Measurements from ENCODE around the gene PPP1R1A.

Gene PPP1R1A, protein sequence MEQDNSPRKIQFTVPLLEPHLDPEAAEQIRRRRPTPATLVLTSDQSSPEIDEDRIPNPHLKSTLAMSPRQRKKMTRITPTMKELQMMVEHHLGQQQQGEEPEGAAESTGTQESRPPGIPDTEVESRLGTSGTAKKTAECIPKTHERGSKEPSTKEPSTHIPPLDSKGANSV

DNA sequence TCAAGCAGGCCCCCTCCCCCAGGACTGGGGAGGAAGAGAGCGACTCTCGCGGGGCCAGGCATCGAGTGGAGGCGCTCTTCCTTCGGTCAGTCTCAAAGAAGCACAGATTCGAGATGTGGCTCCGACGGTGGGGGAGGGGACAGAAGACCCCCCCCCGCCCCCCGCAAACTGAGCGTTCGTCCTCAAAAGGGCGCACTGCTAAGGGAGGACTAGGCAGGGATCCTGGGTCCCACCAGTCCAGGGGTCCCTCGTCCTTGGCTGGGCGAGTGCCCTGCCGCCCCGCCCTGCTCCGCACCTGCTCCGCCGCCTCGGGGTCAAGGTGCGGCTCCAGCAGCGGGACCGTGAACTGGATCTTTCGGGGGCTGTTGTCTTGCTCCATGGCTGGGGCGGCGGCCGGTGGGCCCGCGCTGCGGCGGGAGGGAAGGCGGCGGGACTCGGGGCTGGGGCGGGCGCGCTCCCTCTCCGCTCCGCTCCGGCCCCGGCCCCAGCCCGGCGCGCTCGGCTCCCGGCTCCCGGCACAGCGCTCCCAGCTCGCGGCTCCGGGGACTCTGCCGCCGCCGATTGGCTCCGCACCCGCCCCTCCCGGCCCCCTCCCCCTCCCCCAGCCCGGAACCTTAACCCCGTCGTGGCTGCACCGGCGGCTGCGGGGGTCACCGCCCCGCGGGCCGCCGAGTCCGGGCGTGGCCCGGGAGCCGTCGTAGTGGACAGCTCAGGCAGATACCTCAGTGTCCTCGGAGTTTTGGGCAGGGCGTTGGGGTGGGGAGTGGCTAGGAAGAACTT is at the start of gene PPP1R1A:
TSS of gene PPP1R1A (minus strand) at position 550 of the 780 bp plus-strand sequence. CDS start at position 379, 171 bp downstream.
- Histone ChIP-seq H3K9ac (ENCODE audit: low read depth, low read length) (peak within 1 kb of the TSS; percentile 45), H3K27me3 (ENCODE audit: insufficient read depth, low read length) (peaks cover 63% of the 10 kb centered on the region), H3K9me3 (ENCODE audit: insufficient read depth, low read depth, low read length) (no peaks in the 10 kb centered on the region)

DNA sequence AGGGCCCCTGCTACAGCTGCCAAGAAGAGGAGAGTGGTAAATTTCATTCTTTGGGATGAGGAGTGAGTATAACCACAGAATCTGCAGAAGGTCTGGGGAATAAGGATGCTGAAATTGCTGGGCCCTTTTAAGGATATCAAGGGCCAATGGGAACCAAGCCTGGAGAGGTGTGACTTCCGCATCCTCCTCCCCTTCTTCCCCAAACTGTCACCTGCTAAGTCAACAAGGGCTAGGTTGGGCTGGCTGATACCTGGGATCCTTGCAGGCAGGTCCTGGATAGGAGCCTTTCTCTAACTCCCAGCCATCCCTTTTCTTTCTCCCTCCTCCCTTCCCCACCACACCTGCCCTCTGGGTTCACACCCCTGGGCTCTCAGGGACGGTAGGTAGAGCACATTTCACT is 46.3 kb upstream of the PPP1R1A start, which contains the start of gene LACRT:
TSS of gene LACRT (minus strand) at position 101 of the 400 bp plus-strand sequence. CDS start at position 47, 54 bp downstream.
- Histone ChIP-seq H3K36me3 (ENCODE audit: insufficient read depth, low read depth, low read length) (no peaks in the 10 kb centered on the region), H3K4me1 (ENCODE audit: insufficient read depth, low read length) (no peaks in the 10 kb centered on the region), H3K27ac (ENCODE audit: low read length) (no peak within 1 kb of the TSS), H3K9ac (ENCODE audit: low read depth, low read length) (no peak within 1 kb of the TSS), H3K4me3 (ENCODE audit: low read length) (no peak within 1 kb of the TSS), H3K9me3 (ENCODE audit: insufficient read depth, low read depth, low read length) (no peaks in the 10 kb centered on the region), H3K27me3 (ENCODE audit: insufficient read depth, low read length) (no peaks in the 10 kb centered on the region; the same call in 1 of the 2 replicates)

More for the DNA sequence above, at the start of gene PPP1R1A:
- H3K4me3 ChIP-seq (ENCODE audit: low read length): peak within 1 kb of the TSS; percentile 80
- no peak within 1 kb of the TSS for H3K27ac ChIP-seq (ENCODE audit: low read length)
- H3K4me1 ChIP-seq (ENCODE audit: insufficient read depth, low read length): peaks cover 12% of the 10 kb centered on the region; the same call in 1 of the 2 replicates
- H3K36me3 ChIP-seq (ENCODE audit: insufficient read depth, low read depth, low read length): no peaks in the 10 kb centered on the region

DNA sequence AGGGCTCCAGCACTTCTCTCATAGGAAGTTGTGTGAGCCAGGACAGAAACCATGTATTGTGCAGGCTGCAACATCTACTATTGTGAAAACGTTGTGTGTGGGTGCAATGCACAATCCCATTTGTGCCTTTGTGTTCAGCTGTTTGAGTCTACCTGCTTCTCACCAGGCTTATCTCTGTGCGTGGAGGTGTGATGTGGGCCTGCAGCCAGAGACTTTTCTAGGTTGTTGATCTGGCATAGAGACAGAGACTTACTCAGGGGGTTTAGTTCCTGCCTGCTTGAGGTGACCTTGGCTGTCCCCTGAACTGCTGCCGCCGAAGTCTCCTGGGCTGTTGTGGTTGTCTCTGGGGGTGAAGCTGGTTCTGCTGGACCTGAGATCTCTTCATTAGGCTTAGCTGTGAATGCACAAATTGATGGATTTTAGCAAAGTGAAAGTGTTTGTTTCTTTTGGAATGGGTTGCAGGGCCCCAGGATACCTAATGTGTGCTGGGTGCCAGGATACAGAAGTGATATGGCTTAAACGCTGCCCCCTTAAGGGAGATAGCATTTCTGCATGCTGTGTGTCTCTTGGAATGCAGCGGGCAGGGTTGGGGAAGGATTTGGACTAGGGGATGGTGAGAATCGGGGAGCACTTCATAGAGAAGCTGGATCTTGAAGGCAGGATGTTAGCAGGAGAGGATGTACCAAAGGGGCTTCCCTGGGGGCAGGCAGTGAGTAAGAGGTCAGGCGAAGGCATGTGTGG is 43.7 kb upstream of the PPP1R1A start:
- Histone ChIP-seq H3K36me3 (ENCODE audit: insufficient read depth, low read depth, low read length) (no peaks in the 10 kb centered on the region), H3K9ac (ENCODE audit: low read depth, low read length) (no peak overlapping the region), H3K9me3 (ENCODE audit: insufficient read depth, low read depth, low read length) (peaks cover 15% of the 10 kb centered on the region), H3K4me1 (ENCODE audit: insufficient read depth, low read length) (no peaks in the 10 kb centered on the region), H3K4me3 (ENCODE audit: low read length) (no peak overlapping the region), H3K27ac (ENCODE audit: low read length) (no peak overlapping the region), H3K27me3 (ENCODE audit: insufficient read depth, low read length) (no peaks in the 10 kb centered on the region; the same call in 1 of the 2 replicates)

DNA sequence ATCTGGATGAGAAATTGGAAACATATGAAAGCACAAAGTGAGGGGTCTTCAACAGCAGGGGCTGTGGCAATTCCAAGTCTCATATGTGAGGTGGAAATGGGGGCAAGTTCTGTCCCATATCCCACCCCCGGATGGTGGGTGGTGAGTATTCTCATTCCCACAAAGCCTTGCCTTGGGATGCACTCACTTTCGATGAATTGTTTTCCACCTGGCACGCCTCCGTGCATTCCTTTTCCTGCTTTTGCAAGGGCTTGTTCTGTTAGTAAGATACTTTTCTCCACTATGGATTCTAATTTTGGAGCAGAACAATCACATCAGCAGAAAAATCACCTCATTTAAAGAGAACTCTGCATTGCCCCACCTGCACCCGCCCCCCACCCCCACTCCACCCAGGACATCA is 43.1 kb upstream of the PPP1R1A start:
- Histone ChIP-seq H3K4me1 (ENCODE audit: insufficient read depth, low read length) (no peaks in the 10 kb centered on the region), H3K9me3 (ENCODE audit: insufficient read depth, low read depth, low read length) (peaks cover 17% of the 10 kb centered on the region), H3K9ac (ENCODE audit: low read depth, low read length) (no peak overlapping the region), H3K36me3 (ENCODE audit: insufficient read depth, low read depth, low read length) (no peaks in the 10 kb centered on the region), H3K27ac (ENCODE audit: low read length) (no peak overlapping the region), H3K4me3 (ENCODE audit: low read length) (no peak overlapping the region), H3K27me3 (ENCODE audit: insufficient read depth, low read length) (no peaks in the 10 kb centered on the region; the same call in 1 of the 2 replicates)

DNA sequence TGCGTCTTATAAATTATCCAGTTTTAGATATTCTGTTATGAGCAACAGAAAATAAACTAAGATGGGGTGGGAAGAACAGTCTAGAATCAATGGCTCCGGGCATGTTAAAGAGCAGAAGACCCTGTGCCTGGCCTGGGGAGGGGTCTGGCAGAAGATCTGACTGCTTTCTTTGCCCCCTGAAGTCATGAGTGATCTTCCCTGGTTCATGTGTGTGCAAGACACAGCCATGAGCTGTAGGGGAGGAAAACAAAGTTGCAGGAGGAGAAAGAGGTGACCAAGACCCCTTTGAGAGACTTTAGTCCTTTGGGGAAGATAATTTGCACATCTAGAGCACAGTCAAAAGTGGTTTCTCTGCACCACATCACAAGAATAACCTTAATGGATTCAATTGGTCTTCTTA is 41.5 kb upstream of the PPP1R1A start:
- no peak overlapping the region for H3K9ac ChIP-seq (ENCODE audit: low read depth, low read length)
- no peak overlapping the region for H3K4me3 ChIP-seq (ENCODE audit: low read length)
- no peaks in the 10 kb centered on the region; the same call in 1 of the 2 replicates for H3K27me3 ChIP-seq (ENCODE audit: insufficient read depth, low read length)
- no peak overlapping the region for H3K27ac ChIP-seq (ENCODE audit: low read length)
- H3K4me1 ChIP-seq (ENCODE audit: insufficient read depth, low read length): no peaks in the 10 kb centered on the region
- no peaks in the 10 kb centered on the region for H3K36me3 ChIP-seq (ENCODE audit: insufficient read depth, low read depth, low read length)
- peaks cover 17% of the 10 kb centered on the region for H3K9me3 ChIP-seq (ENCODE audit: insufficient read depth, low read depth, low read length)

DNA sequence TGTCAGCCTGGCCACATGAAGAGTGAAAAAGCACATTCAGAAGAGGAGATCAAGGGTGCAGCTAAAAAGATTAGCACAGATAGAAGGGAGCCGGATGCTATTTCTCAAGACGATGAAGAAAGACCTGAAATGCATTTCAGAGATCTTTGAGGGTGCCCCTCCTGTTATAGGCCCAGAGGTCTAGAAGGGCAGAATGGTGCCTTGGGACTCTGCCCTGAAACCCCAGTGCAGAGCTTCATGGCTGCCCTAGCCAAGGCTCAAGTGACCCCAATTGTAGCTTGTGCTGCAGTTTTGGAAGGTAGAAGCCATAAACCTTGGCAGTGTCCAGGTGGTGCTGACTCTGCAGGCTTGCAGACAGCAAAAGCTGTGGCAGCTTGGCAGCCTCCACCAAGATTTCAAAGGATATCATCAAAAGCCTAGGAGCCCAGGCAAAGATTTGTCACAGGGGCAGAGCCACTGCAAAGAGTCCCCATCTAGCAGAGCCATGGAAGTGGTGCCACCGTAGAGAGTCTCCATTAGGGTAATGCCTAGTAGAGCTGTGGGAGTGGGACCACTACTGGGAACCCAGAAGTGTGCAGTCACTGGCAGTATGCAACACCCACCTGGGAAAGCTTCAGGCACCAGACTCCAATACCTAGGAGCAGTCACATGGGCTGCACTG is 39.9 kb upstream of the PPP1R1A start:
- no peaks in the 10 kb centered on the region for H3K36me3 ChIP-seq (ENCODE audit: insufficient read depth, low read depth, low read length)
- peaks cover 17% of the 10 kb centered on the region for H3K9me3 ChIP-seq (ENCODE audit: insufficient read depth, low read depth, low read length)
- H3K4me3 ChIP-seq (ENCODE audit: low read length): no peak overlapping the region
- no peak overlapping the region for H3K27ac ChIP-seq (ENCODE audit: low read length)
- no peaks in the 10 kb centered on the region for H3K4me1 ChIP-seq (ENCODE audit: insufficient read depth, low read length)
- H3K9ac ChIP-seq (ENCODE audit: low read depth, low read length): no peak overlapping the region
- no peaks in the 10 kb centered on the region; the same call in 1 of the 2 replicates for H3K27me3 ChIP-seq (ENCODE audit: insufficient read depth, low read length)

DNA sequence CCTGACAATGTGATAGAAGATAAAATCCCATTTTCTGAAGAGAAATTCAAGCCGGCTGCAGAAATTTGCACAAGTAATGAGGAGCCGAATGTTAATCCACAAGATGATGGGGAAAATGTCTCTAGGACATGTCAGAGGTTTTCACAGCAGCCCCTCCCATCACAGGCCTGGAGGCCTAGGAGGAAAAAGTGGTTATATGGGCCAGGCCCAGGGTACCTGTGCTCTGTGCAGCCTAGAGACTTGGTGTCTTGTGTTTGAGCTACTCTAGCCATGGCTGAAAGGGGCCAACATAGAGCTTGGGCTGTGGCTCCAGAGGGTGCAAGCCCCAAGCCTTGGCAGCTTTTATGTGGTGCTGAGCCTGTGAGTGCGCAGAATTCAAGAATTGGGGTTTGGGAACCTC is 38.8 kb upstream of the PPP1R1A start:
- Histone ChIP-seq H3K4me3 (ENCODE audit: low read length) (no peak overlapping the region), H3K36me3 (ENCODE audit: insufficient read depth, low read depth, low read length) (no peaks in the 10 kb centered on the region), H3K9ac (ENCODE audit: low read depth, low read length) (no peak overlapping the region), H3K4me1 (ENCODE audit: insufficient read depth, low read length) (no peaks in the 10 kb centered on the region), H3K27me3 (ENCODE audit: insufficient read depth, low read length) (no peaks in the 10 kb centered on the region), H3K9me3 (ENCODE audit: insufficient read depth, low read depth, low read length) (peaks cover 17% of the 10 kb centered on the region), H3K27ac (ENCODE audit: low read length) (no peak overlapping the region)

DNA sequence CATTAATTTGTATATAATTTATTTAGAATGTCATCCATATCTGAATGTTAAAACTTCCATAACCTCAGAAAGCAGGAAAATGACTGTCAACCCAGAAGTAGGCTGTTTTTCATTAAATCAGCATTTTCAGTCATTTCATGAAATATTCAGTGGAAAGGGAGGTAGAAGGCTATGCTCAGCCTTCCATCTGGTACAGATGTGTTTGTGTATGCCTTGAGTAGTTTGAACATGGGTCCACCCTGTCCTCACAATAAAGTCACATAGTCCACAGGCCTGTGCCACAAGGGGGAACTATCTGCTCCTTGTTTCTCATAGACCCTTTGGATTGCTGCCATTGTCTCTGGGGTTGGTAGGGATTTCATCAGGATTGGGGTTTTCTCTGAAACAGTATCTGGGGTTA is 37.1 kb upstream of the PPP1R1A start:
- peaks cover 17% of the 10 kb centered on the region for H3K9me3 ChIP-seq (ENCODE audit: insufficient read depth, low read depth, low read length)
- no peaks in the 10 kb centered on the region; the same call in 1 of the 2 replicates for H3K27me3 ChIP-seq (ENCODE audit: insufficient read depth, low read length)
- H3K36me3 ChIP-seq (ENCODE audit: insufficient read depth, low read depth, low read length): no peaks in the 10 kb centered on the region
- no peak overlapping the region for H3K9ac ChIP-seq (ENCODE audit: low read depth, low read length)
- no peaks in the 10 kb centered on the region for H3K4me1 ChIP-seq (ENCODE audit: insufficient read depth, low read length)
- H3K4me3 ChIP-seq (ENCODE audit: low read length): no peak overlapping the region
- H3K27ac ChIP-seq (ENCODE audit: low read length): no peak overlapping the region

DNA sequence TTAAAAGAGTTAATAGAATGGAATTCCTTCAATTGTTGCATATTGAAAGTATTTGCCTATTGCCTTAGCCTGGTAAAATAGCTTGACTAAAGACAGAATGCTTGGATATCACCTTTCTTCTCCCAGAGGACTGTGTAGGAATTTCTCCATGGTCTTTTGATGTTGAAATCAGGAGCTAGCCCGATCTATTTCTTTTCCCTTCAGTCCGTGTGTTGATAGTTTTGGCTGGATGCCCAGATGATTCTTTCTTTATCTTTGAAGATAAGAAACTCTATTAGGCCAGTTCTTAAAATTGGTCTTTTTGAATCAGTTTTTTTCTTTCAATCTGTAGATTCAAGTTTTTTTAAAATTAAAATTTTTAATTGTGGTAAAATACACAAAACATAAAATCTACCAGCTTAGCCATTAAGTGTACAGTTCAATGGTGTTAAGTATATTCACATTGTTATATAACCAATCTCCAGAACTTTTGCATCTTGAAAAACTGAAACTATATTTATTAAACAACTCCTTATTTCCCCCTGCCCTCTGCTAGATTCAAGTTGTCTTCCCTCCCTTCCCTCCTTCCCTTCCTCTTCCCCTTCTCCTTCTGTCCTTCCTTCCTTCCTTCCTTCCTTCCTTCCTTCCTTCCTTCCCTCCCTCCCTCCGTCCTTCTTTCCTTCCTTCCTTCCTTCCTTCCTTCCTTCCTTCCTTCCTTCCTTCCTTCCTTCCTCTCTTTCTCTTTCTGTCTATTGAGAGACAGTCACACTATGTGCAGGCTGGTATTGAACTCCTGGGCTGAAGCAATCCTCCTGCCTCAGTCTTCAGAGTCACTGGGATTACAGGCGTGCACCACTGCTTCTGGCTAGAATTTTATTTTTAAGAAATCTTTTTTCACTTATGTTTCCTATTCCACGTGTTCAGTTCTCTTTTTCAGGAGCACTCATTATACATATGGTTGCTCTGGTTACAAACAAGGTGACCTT is 36.1 kb upstream of the PPP1R1A start:
- H3K36me3 ChIP-seq (ENCODE audit: insufficient read depth, low read depth, low read length): no peaks in the 10 kb centered on the region
- H3K27ac ChIP-seq (ENCODE audit: low read length): no peak overlapping the region

DNA sequence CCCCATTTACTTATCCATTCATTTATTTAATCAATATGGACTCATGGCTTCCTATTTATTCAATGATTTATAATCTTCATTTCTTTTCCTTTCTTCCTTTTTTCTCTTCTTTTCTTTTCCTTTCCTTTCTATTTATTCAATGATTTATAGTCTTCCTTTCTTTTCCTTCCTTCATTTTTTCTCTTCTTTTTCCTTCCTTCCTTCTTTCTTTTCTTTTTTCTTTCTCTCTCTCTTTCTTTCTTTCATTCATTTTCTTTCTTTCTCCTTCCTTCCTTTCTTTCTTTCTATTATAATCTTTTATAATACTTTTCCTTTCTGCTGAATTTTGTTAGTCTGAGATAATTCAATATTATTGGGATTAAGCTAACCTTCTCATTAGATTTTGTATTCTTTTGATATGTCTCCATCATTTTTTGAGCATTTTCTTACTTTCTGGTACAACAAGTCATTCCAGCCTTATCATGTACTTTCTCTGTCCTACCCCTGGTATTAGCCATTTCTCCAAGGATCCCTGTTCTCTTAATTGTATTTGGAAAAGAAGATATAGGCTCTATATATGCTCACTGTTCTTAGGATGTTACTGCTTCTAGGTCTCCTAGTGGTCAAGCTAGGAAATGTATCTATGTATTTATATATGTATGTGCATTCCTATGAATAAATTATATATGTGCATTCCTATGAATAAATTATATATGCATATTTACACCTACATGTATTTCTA is 34.2 kb upstream of the PPP1R1A start:
- H3K9me3 ChIP-seq (ENCODE audit: insufficient read depth, low read depth, low read length): peaks cover 7% of the 10 kb centered on the region; the same call in 1 of the 2 replicates
- H3K36me3 ChIP-seq (ENCODE audit: insufficient read depth, low read depth, low read length): no peaks in the 10 kb centered on the region
- no peak overlapping the region for H3K4me3 ChIP-seq (ENCODE audit: low read length)
- no peak overlapping the region for H3K9ac ChIP-seq (ENCODE audit: low read depth, low read length)
- no peaks in the 10 kb centered on the region for H3K4me1 ChIP-seq (ENCODE audit: insufficient read depth, low read length)
- H3K27ac ChIP-seq (ENCODE audit: low read length): no peak overlapping the region
- H3K27me3 ChIP-seq (ENCODE audit: insufficient read depth, low read length): peaks cover 3% of the 10 kb centered on the region

More for the DNA sequence above, 36.1 kb upstream of the PPP1R1A start:
- no peak overlapping the region for H3K4me3 ChIP-seq (ENCODE audit: low read length)
- no peaks in the 10 kb centered on the region for H3K4me1 ChIP-seq (ENCODE audit: insufficient read depth, low read length)
- H3K9ac ChIP-seq (ENCODE audit: low read depth, low read length): no peak overlapping the region
- no peaks in the 10 kb centered on the region; the same call in 1 of the 2 replicates for H3K27me3 ChIP-seq (ENCODE audit: insufficient read depth, low read length)
- H3K9me3 ChIP-seq (ENCODE audit: insufficient read depth, low read depth, low read length): peaks cover 17% of the 10 kb centered on the region
